Right ventricle myocardium superior (tissue), 1 donor: ENCODE results near the gene RETREG1. TPM values are rescaled to one million over a fixed set of nuclear protein-coding genes. Genes with fewer than 3 reads are reported as not detected.
"Not testable (repeated sequence)": the region's sequence is repeated elsewhere in the genome, so short reads cannot be mapped to it uniquely, and the experiment has no call there.

ENCODE experiments used
- ATAC-seq: fragments of 200-7000 bp; cut with Tn5 transposase; one replicate; pipeline ENCODE4 v1.9.1; 2020; ENCODE audit warnings: mild to moderate bottlenecking; ENCODE audit not compliant: poor library complexity
- DNase-seq: peaks from one replicate; pipeline ENCODE4 v3.0.0-alpha.2; 2020
- intact Hi-C: fragments of 100-400 bp; cut with DNase I; formaldehyde crosslinking; loops from one replicate; pipeline ENCODE4 v1.11.2; 2022
- total RNA-seq: library from RNA; stranded (reverse); fragmentation: NEBNext Ultra II Directional; extraction: Animal tissue kit (Norgen Biotek cat#: 25700); gene quantifications from one replicate; pipeline ENCODE4 v1.2.1, GENCODE V29; 2021
- donor health status: DM: no; HTN: yes; CAD: no; lungs with severe emphysema.

Gene RETREG1
- total RNA-seq, 1 donor from 2014 or later, result 272 TPM

DNA sequence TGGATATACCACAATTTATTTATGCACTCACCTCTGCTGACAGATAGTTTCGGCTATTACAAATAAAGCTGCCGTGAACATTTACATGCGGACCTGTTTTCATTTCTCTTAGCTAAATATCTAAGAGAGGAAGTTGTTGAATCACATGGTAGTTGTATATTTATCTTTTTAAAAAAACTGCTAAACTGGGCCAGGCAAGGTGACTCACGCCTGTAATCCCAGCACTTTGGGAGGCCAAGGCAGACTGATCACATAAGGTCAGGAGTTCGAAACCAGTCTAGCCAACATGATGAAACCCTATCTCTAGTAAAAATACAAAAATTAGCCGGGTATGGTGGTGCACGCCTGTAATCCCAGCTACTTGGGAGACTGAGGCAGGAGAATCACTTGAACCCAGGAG is 73.6 kb downstream of the RETREG1 start:
- intact Hi-C loops, result loop anchor here (5.0 kb wide), 1 partner anchor 36 kb away; no protein-coding TSS in a partner anchor
- DNase-seq, ATAC-seq: not testable (repeated sequence)

GRCh38 chr5:16542236-16542635 is 74.6 kb downstream of the RETREG1 start:
- intact Hi-C loops, result loop anchor here (5.0 kb wide), 1 partner anchor 35 kb away; no protein-coding TSS in a partner anchor
- ATAC-seq, result no peak
- no peak for DNase-seq

DNA sequence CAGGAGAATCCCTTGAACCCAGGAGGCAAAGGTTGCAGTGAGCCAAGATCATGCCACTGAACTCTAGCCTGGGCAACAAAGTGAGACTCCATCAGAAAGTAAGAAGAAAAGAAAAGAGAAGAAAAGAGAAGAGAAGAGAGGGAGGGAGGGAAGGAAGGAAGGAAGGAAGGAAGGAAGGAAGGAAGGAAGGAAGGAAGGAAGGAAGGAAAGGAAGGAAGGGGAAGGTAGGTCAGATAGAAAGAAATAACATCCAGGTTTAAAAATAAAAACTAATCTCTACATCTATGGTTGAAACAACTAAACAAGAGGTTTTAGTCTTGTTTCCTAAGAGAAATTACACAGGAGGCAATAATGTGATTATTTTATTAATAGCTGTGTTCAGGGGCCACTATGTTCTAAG is 75.2 kb downstream of the RETREG1 start:
- intact Hi-C loops, result loop anchor here (5.0 kb wide), 1 partner anchor 34 kb away; no protein-coding TSS in a partner anchor
- not testable (repeated sequence) for DNase-seq, ATAC-seq

DNA sequence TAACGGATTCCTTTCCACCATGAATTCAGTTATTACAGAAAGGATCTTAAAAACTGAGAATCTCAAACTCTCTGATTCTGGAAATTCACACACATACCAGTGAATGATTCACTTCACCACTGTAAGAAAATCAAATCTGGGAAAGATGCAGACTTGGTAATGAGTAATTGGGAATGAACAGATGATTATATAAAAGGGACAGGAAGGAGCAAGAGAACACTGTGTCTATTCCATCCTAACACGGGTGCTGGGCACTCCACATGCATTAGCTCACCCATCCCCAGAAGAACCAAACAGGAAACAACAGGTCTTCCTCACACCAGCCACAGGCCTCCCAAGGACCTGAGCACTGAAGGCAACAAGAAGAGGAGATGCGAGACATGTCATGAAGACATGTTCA is 76.4 kb downstream of the RETREG1 start:
- intact Hi-C loops, result loop anchor here (5.0 kb wide), 1 partner anchor 33 kb away; no protein-coding TSS in a partner anchor
- ATAC-seq, result no peak
- no peak for DNase-seq

DNA sequence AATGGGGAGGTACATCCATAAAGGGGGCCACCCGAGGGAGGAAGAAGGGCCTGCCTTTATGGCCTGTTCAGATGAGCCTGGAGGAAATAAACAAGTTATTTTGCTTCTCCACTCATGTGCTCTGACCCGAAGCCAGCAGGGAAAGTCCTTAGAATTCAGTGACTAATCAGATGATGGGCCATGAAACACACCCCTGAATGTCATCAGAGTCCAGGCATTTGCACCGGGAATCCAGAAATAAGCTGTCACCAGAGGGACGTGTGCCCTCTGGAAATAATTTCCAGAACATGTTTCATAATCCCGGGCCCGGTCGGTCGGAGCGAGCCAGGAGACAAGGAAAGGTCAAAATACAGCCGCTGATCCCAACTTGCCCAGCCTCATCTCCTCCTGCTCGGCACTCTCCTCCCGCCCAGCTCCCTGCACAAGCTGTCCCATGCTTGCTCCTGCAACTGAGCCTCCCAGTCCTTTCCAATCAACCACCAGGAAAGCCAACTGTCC is 77.6 kb downstream of the RETREG1 start:
- intact Hi-C loops, result no loop called here
- ATAC-seq, result peak; percentile 90
- peak; percentile 86 for DNase-seq

- DNase-seq, result no peak
- intact Hi-C loops, result no loop called here
- no peak for ATAC-seq
Observed at GRCh38 chr5:16538006-16538405, 78.8 kb downstream of the RETREG1 start.

DNA sequence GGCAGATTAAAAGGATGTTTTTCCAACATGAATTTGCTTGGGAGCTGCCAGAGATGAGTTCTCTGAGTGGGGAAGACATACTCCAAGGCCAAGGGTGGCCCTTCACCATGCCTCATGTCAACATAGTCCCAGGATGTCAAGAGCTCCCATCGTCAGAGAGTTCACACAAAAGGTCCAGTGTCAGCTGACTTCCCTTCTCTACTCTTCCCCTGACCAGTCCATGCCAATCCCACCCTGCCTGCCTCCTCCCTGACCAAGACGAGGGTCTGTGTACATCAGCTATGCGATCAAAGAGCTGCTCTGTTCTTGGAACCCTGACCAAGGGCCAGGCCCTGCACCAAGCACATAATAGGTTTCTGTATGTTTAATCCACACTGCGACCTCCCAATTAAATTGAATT is 80.0 kb downstream of the RETREG1 start:
- DNase-seq (no peak), ATAC-seq (no peak)
- intact Hi-C loops, result no loop called here

DNA sequence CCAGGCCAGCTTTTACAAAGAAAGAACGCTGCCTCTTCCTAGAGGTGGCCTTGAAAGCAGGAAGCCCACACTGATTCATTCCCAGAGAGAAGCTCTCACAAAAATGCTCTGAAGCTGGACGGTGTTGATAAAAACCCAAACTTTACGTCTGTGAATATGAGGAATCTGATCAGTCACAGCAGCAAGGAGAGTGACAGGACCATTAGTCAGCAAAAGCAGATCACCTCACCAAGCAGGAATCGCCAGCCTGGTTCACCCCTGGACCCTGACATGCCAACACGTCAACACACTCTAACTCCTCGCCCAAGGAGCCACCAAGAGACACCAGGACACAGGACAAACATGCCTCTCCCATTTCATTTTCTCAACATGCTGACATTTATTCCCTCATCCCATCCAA is 80.6 kb downstream of the RETREG1 start:
- no peak for ATAC-seq
- DNase-seq, result no peak
- intact Hi-C loops, result no loop called here

DNA sequence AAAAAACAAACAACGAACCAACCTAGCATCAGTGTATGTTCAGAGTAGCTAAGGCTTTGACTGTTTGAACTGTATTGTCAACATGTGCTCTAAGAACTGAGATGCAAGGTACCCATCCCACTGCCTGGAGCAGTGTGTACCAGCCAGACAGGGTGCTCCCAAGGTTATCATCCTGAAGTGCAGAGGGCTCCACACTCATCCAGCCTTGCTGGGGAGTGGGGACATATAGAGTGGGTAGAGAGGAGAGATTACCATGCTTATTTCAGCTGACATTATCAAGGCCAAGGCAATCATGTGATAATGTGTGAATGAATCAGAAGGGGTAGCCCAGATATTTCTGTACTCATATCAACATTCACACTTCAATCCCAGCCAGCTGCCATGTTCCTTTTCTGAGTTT is 82.5 kb downstream of the RETREG1 start:
- intact Hi-C loops, result no loop called here
- ATAC-seq (peak; percentile 83), DNase-seq (no peak)

DNA sequence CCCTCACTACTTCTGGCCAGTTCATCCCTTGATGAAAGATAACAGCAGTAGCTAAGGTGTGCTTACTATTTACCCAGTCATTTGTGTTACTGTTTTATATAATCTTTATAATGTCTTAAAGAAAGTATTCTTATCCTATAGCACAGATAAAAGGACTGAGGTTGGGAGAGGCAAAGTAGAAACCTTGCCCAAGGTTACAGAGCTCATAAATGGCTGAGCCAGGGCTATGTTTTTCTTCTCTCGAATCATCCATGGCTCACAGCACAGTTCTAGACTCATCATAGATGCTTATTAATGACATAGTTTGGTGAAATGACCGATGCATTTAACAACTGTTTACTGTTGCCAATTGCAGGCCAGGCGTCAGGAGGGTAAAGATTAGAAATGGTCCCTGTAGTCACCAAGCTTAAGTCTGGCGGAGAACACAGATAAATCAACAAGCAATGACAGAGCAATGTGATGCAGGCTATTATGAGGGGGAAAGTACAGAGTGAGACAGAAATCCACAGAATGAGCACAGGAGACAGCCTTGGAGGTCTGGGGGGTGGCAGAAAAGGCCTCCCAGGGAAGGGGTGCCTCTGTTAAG is 85.6 kb downstream of the RETREG1 start:
- ATAC-seq (no peak), DNase-seq (no peak)
- intact Hi-C loops, result no loop called here

GRCh38 chr5:16529306-16529705 is 87.5 kb downstream of the RETREG1 start:
- DNase-seq (no peak), ATAC-seq (peak; percentile 51)
- intact Hi-C loops, result no loop called here

DNA sequence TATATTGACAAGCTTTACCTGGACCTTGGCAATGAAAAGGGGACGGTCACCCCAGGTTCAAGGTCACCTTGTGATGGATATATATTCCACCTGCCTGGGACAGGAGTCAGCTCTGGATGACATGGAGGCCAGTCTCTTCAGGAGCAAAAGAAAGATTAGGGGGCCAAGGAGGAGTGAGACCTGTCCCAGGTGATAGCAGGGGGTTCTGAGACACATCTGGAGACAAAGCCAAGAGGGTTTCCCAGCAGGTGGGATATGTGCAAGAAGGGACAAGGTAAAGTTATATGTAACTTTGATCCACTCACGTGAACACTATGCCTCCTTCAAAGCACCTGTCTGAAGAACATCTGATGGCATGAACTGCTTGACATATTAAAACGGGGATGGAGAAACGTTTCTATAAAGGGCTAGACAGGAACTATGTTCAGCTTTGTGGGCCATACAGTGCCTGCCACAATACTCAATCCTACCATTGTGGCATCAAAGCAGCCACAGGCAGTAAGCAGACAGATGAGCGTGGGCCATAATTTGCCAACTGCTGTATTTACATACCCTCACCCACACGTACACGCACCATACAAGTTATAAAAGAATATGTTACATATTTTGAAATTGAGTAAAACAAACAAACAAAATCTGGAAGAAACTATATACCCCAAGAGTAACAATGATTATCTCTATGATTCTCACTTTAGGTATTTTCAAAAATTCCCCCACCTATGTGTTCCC is 88.3 kb downstream of the RETREG1 start:
- DNase-seq (no peak), ATAC-seq (no peak)
- intact Hi-C loops, result no loop called here

GRCh38 chr5:16525651-16526050 is 91.1 kb downstream of the RETREG1 start:
- DNase-seq (no peak), ATAC-seq (no peak)
- intact Hi-C loops, result no loop called here

DNA sequence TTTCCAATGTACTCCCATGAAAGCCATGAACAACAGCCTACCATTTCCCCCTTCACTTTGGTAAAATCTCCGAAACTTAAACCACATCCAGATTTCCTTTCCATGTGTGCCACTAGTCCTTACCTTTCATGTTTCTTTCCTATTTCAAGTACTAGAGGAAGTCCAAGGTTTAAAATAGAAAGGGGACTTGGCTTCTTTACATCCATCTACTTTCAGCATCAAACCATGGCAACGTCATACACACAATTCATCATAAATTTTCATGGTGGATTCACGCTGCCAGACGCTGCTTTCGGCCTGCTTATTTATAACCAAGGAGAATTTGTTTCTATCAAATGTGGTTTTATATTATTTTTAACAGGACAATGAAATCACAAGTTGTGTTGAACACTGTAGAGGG is 92.5 kb downstream of the RETREG1 start:
- DNase-seq (no peak), ATAC-seq (no peak)
- intact Hi-C loops, result no loop called here

DNA sequence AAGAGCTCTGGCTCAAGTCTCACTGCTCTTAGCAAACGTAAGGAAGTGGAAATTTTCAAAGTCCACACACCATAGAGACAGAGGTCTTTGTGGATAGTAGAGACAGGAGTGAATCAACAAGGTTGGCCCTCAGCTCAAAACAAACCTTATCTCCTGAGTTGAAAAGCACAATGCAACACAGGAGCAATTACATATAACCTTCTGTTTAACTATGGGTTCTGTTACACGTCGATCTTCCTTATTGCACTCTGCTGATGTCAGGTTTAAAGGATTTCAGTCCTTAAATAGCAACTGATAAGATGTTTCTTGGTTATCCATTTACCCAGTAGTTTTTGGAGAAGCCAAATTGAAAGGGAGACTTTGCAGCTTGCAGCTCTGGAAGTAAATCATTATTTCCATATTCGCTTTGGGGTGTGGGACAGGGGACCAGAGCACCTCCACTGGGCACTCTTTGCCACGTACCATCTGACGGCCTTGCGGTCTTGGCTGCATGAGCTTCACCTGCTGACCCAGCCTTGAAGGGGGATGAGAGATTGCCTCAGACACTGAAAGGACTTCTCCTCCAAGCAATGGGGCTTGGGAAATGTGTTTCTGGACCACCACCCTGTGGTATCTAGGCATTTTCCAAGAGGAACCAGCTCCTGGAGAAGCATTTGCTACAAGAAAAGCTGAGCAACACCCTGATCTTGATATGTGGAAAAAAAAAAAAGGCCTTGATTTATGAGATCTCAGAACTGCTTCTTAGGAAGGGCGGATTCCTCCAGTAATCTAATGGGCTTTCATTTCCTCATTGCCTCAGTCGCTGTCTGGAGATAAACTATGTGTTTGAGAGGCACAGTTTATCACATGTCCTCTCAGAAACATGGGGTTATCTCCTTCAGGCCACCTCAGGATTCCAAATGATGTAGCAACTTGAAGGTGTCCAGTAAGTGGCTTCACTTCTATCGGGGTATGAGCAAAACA is 95.0 kb downstream of the RETREG1 start:
- ATAC-seq, result peak; percentile 40
- intact Hi-C loops, result no loop called here
- no peak for DNase-seq

DNA sequence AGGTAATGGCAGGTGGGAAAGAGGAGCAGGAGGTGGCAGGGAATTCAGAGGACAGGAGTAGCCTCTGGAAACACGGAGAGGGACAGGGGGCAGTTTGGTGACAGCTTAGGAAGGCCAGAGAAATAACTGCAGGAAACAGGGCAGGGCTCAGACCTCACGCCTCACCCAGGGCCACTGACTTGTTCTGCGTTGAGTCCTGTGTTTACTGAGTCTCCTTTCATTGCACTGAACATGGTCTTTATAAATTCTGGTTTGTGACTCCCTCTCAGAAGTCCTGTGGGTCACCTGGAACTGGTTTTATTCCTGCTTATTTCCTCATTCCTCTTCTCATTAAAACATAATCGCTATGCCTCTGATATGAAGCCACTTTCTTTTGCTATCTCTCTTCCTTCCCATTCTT is 96.0 kb downstream of the RETREG1 start:
- no peak for DNase-seq
- peak; percentile 22 for ATAC-seq
- intact Hi-C loops, result no loop called here

GRCh38 chr5:16519435-16519834 is 97.4 kb downstream of the RETREG1 start:
- ATAC-seq (no peak), DNase-seq (no peak)
- intact Hi-C loops, result no loop called here

GRCh38 chr5:16518606-16519005 is 98.2 kb downstream of the RETREG1 start:
- ATAC-seq (no peak), DNase-seq (no peak)
- intact Hi-C loops, result no loop called here

- intact Hi-C loops, result no loop called here
- no peak for ATAC-seq
Observed at GRCh38 chr5:16515532-16515931, 101.3 kb downstream of the RETREG1 start.

More at GRCh38 chr5:16515532-16515931, 101.3 kb downstream of the RETREG1 start:
- no peak for DNase-seq
